Measurements from ENCODE around the gene DENND6A. TPM values are rescaled to one million over a fixed set of nuclear protein-coding genes. Genes with fewer than 3 reads are reported as not detected.

DENND6A gene
- total and polyA plus RNA-seq, 2 of the 8 experiments (the other 6 are each of a cell fraction or from before 2014, with no cell fraction given) = 7.8 to 14.8 TPM

GRCh38 chr3:57731311-57731710 lies 38.4 kb upstream of the DENND6A start:
- Histone ChIP-seq H2BK120ac (replicated peaks; ENCODE audit: low read depth, low read length) (no peak overlapping the region), H2BK12ac (ENCODE audit: low read depth, low read length) (no peak overlapping the region), H4K91ac (replicated peaks; ENCODE audit: insufficient read length, low read length) (no peak overlapping the region), H3K23ac (ENCODE audit: insufficient read length) (no peak overlapping the region), H3K9me3 (ENCODE audit: insufficient read depth in 2 of 2, low read depth in 1 of 2, low read length in 1 of 2) (no peaks in the 10 kb centered on the region; a peak in 1 of 4 replicates), H4K20me1 (replicated peaks in 1 of 2; ENCODE audit: control insufficient read depth in 1 of 2, insufficient read depth in 2 of 2, low read length in 2 of 2) (no peaks in the 10 kb centered on the region), H3K14ac (ENCODE audit: insufficient read length) (no peak overlapping the region), H3K27me3 (replicated peaks in 1 of 4; ENCODE audit: control insufficient read depth in 3 of 4, extremely low read depth in 1 of 4, insufficient read depth in 3 of 4, low read length in 3 of 4) (no peaks in the 10 kb centered on the region), H3K4me1 (replicated peaks in 1 of 4; ENCODE audit: control insufficient read depth in 3 of 4, insufficient read depth in 4 of 4, low read length in 3 of 4) (no peaks in the 10 kb centered on the region), H3K9ac (replicated peaks in 1 of 4; ENCODE audit: extremely low read depth in 1 of 4, low read depth in 3 of 4, low read length in 3 of 4) (no peak overlapping the region), H2BK15ac (ENCODE audit: low read length) (no peak overlapping the region), H2AK5ac (ENCODE audit: low read depth, low read length) (no peak overlapping the region), H3K56ac (replicated peaks; ENCODE audit: insufficient read length, low read depth, low read length) (no peak overlapping the region), H3K4me3 (ENCODE audit: extremely low read depth in 1 of 4, insufficient read depth in 2 of 4, low read depth in 3 of 4, low read length in 4 of 4) (no peak overlapping the region), H4K8ac (ENCODE audit: extremely low read depth, insufficient read depth, low read length) (no peak overlapping the region), H2BK5ac (ENCODE audit: low read depth, low read length) (no peak overlapping the region), H3K27ac (ENCODE audit: low read depth, low read length) (no peak overlapping the region), H2BK20ac (ENCODE audit: low read length) (no peak overlapping the region), H3K18ac (ENCODE audit: extremely low read depth, low read length) (no peak overlapping the region), H3K4ac (replicated peaks; ENCODE audit: insufficient read length, low read depth, low read length) (no peak overlapping the region), H2AFZ (ENCODE audit: low read length) (no peak overlapping the region), H4K5ac (ENCODE audit: insufficient read length, low read depth, low read length) (no peak overlapping the region), H3K79me1 (ENCODE audit: low read depth, low read length) (no peaks in the 10 kb centered on the region), H3K36me3 (ENCODE audit: control insufficient read depth in 2 of 4, insufficient read depth in 4 of 4, low read length in 3 of 4) (no peaks in the 10 kb centered on the region), H3K23me2 (ENCODE audit: low read depth, low read length) (no peaks in the 10 kb centered on the region), H3K79me2 (ENCODE audit: control insufficient read depth in 1 of 2, insufficient read depth in 2 of 2, low read length in 2 of 2) (no peaks in the 10 kb centered on the region), H3K4me2 (ENCODE audit: insufficient read depth in 1 of 2, low read depth in 2 of 2, low read length in 2 of 2) (no peak overlapping the region)
- FAIRE-seq = no peak
- DNase-seq (ENCODE audit: low read depth in 1 of 2, low spot score in 2 of 2) = no peak
- CTCF ChIA-PET (ENCODE audit: partially characterized antibody) = no interaction called here
- 86% methylated on average over 1 of the region's 1 CpG; no CpG with 5 or more reads in 1 of the 2 experiments for WGBS, 2 experiments (ENCODE audit: extremely low coverage in 1 of 2, insufficient coverage in 1 of 2, insufficient read length in 1 of 2, insufficient replicate concordance in 2 of 2, low coverage in 1 of 2, low lambda C conversion rate in 2 of 2, missing lambda C conversion rate in 1 of 2)
- POLR2A ChIA-PET (ENCODE audit: partially characterized antibody) = no interaction called here
- TF ChIP-seq CEBPB (IDR thresholded peaks at IDR 0.05; ENCODE audit: low read depth, low read length) = no peak
- TF ChIP-seq KDM1A (IDR thresholded peaks at IDR 0.05; ENCODE audit: borderline replicate concordance, low read length) = no peak
- no peak for TF ChIP-seq CHD2 (IDR thresholded peaks at IDR 0.05; ENCODE audit: low read length)
- no peak for TF ChIP-seq KDM4A (IDR thresholded peaks at IDR 0.05; ENCODE audit: low read depth, low read length, severe bottlenecking)
- TF ChIP-seq ZNF274 (IDR thresholded peaks at IDR 0.05; ENCODE audit: borderline replicate concordance, extremely low read depth, low read length) = no peak
- TF ChIP-seq SIN3A (conservative IDR thresholded peaks at IDR 0.05 in 1 of 2, IDR thresholded peaks at IDR 0.05 in 1 of 2; ENCODE audit: low read depth in 1 of 2, low read length in 2 of 2) = no peak
- no peak for TF ChIP-seq RFX5 (IDR thresholded peaks at IDR 0.05; ENCODE audit: borderline replicate concordance, low read depth, low read length)
- TF ChIP-seq, protein P1, sequence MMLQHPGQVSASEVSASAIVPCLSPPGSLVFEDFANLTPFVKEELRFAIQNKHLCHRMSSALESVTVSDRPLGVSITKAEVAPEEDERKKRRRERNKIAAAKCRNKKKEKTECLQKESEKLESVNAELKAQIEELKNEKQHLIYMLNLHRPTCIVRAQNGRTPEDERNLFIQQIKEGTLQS (IDR thresholded peaks at IDR 0.05; ENCODE audit: insufficient read depth, low read depth, low read length) = no peak
- TF ChIP-seq RBBP5 (IDR thresholded peaks at IDR 0.05; ENCODE audit: borderline replicate concordance, low read depth, low read length) = no peak
- no peak for TF ChIP-seq CBX5 (IDR thresholded peaks at IDR 0.05; ENCODE audit: low read depth, low read length)
- TF ChIP-seq RXRA (IDR thresholded peaks at IDR 0.05; ENCODE audit: insufficient read depth, low read depth, low read length) = no peak
- no peak for TF ChIP-seq PHF8 (conservative IDR thresholded peaks at IDR 0.05; ENCODE audit: low read depth, low read length)
- no peak for TF ChIP-seq RNF2 (IDR thresholded peaks at IDR 0.05; ENCODE audit: borderline replicate concordance, low read depth, low read length, missing control alignments, poor library complexity, severe bottlenecking)
- TF ChIP-seq BRCA1 (IDR thresholded peaks at IDR 0.05; ENCODE audit: low read depth, low read length) = no peak
